H1 (cell line): Measurements from ENCODE around the gene MYBPC2. TPM values are rescaled to one million over a fixed set of nuclear protein-coding genes. Genes with fewer than 3 reads are reported as not detected.

Source experiments
- CTCF ChIA-PET: fragments of 300-600 bp; sonication (Branson Sonifier 250); formaldehyde crosslinking; loops from one replicate; lab custom pipeline; 2021; ENCODE audit not compliant: partially characterized antibody; lab: Charles Lee
- POLR2A ChIA-PET: fragments of 300-600 bp; sonication (Branson Sonifier 250); formaldehyde crosslinking; loops from one replicate; lab custom pipeline; 2021; ENCODE audit warnings: inconsistent platforms; ENCODE audit not compliant: partially characterized antibody; lab: Charles Lee
- DNase-seq, 2 experiments: peaks; one replicate each; pipeline versions ENCODE4 v3.0.0 to v3.0.0-alpha.2; 2010 to 2022; ENCODE audit warnings: low spot score in 2 of 2, low read depth in 1 of 2, mixed read lengths in 1 of 2
- FAIRE-seq: peaks from 2 replicates; lab custom pipeline; 2011; peaks lifted over from hg19 to GRCh38; lab: Jason Lieb, UNC
- H2AFZ ChIP-seq: 2 replicates; pipeline ENCODE4 v1.8.1; 2012; ENCODE audit warnings: low read length, inconsistent platforms
- H2AK5ac ChIP-seq: 2 replicates; pipeline ENCODE4 v1.6.1; 2013; ENCODE audit warnings: low read depth, low read length
- H2BK120ac ChIP-seq: replicated peaks from 2 replicates; pipeline ENCODE3; 2013; ENCODE audit warnings: low read depth, low read length, inconsistent platforms
- H2BK12ac ChIP-seq: 2 replicates; pipeline ENCODE4 v1.6.1; 2013; ENCODE audit warnings: low read depth, low read length
- H2BK15ac ChIP-seq: 2 replicates; pipeline ENCODE4 v1.6.1; 2013; ENCODE audit warnings: low read length
- H2BK20ac ChIP-seq: 2 replicates; pipeline ENCODE4 v1.6.1; 2013; ENCODE audit warnings: low read length
- H2BK5ac ChIP-seq: 2 replicates; pipeline ENCODE4 v1.6.1; 2013; ENCODE audit warnings: low read depth, low read length
- H3K14ac ChIP-seq: 2 replicates; pipeline ENCODE4 v1.6.1; 2013; ENCODE audit warnings: inconsistent platforms; ENCODE audit not compliant: insufficient read length
- H3K18ac ChIP-seq: 2 replicates; pipeline ENCODE4 v1.6.1; 2013; ENCODE audit warnings: low read length; ENCODE audit errors: extremely low read depth
- H3K23ac ChIP-seq: 2 replicates; pipeline ENCODE4 v1.6.1; 2013; ENCODE audit warnings: inconsistent platforms; ENCODE audit not compliant: insufficient read length
- H3K23me2 ChIP-seq: 2 replicates; pipeline ENCODE4 v1.6.1; 2013; ENCODE audit warnings: low read depth, low read length
- H3K27ac ChIP-seq: 2 replicates; pipeline ENCODE4 v1.6.1; 2011; ENCODE audit warnings: low read depth, low read length, inconsistent platforms
- H3K27me3 ChIP-seq, 4 experiments: replicated peaks in 1 of 4; 1 replicate in 1 of 4; 2 replicates in 3 of 4; pipeline versions ENCODE4 v1.6.1 to v1.8.1; 2011 to 2013; ENCODE audit warnings: low read length in 3 of 4, mild to moderate bottlenecking in 3 of 4, inconsistent platforms in 2 of 4, mixed read lengths in 2 of 4, moderate library complexity in 1 of 4; ENCODE audit not compliant: control insufficient read depth in 3 of 4, insufficient read depth in 3 of 4; ENCODE audit errors: extremely low read depth in 1 of 4
- H3K36me3 ChIP-seq, 4 experiments: 2 replicates each; pipeline versions ENCODE4 v1.6.1 to v1.8.1; 2011 to 2013; ENCODE audit warnings: mild to moderate bottlenecking in 4 of 4, low read length in 3 of 4, moderate library complexity in 2 of 4, control low read depth in 1 of 4, inconsistent platforms in 1 of 4; ENCODE audit not compliant: insufficient read depth in 4 of 4, control insufficient read depth in 2 of 4
- H3K4ac ChIP-seq: replicated peaks from 2 replicates; pipeline ENCODE3; 2013; ENCODE audit warnings: low read length, low read depth, mixed read lengths, inconsistent platforms; ENCODE audit not compliant: insufficient read length
- H3K4me1 ChIP-seq, 4 experiments: replicated peaks in 1 of 4; 1 replicate in 1 of 4; 2 replicates in 3 of 4; pipeline versions ENCODE4 v1.6.1 to v1.8.1; 2011 to 2013; ENCODE audit warnings: low read length in 3 of 4, inconsistent platforms in 2 of 4, mixed read lengths in 1 of 4; ENCODE audit not compliant: insufficient read depth in 4 of 4, control insufficient read depth in 3 of 4
- H3K4me2 ChIP-seq, 2 experiments: 2 replicates each; pipeline versions ENCODE4 v1.6.1 to v1.8.1; 2011 to 2013; ENCODE audit warnings: low read depth in 2 of 2, low read length in 2 of 2, control low read depth in 1 of 2, inconsistent platforms in 1 of 2, mild to moderate bottlenecking in 1 of 2; ENCODE audit not compliant: insufficient read depth in 1 of 2
- H3K4me3 ChIP-seq, 4 experiments: fragments of 200-600, 300-600 bp in 1 of 4; sonication (generic), shearing (Covaris generic), sonication (Bioruptor Twin) in 1 of 4; 2 replicates each; pipeline versions ENCODE4 v1.5.1 to v1.8.1; 2011 to 2016; ENCODE audit warnings: low read length in 4 of 4, low read depth in 3 of 4, control low read depth in 2 of 4, inconsistent platforms in 2 of 4, mild to moderate bottlenecking in 2 of 4, mixed read lengths in 1 of 4, moderate library complexity in 1 of 4; ENCODE audit not compliant: insufficient read depth in 2 of 4; ENCODE audit errors: extremely low read depth in 1 of 4
- H3K56ac ChIP-seq: replicated peaks from 2 replicates; pipeline ENCODE3; 2013; ENCODE audit warnings: low read depth, mild to moderate bottlenecking, mixed read lengths, low read length, inconsistent platforms; ENCODE audit not compliant: insufficient read length
- H3K79me1 ChIP-seq: 2 replicates; pipeline ENCODE4 v1.6.1; 2013; ENCODE audit warnings: low read depth, low read length, control low read depth
- H3K79me2 ChIP-seq, 2 experiments: 2 replicates each; pipeline versions ENCODE4 v1.6.1 to v1.8.1; 2012 to 2013; ENCODE audit warnings: low read length in 2 of 2, mild to moderate bottlenecking in 2 of 2, inconsistent platforms in 1 of 2; ENCODE audit not compliant: insufficient read depth in 2 of 2, control insufficient read depth in 1 of 2
- H3K9ac ChIP-seq, 4 experiments: replicated peaks in 1 of 4; 1 replicate in 1 of 4; 2 replicates in 3 of 4; pipeline versions ENCODE4 v1.6.1 to v1.8.1; 2011 to 2013; ENCODE audit warnings: low read depth in 3 of 4, low read length in 3 of 4, control low read depth in 2 of 4, mild to moderate bottlenecking in 2 of 4, moderate library complexity in 2 of 4, inconsistent platforms in 1 of 4; ENCODE audit errors: extremely low read depth in 1 of 4
- H3K9me3 ChIP-seq, 2 experiments: 2 replicates each; pipeline versions ENCODE4 v1.6.1 to v1.8.1; 2012 to 2013; ENCODE audit warnings: mild to moderate bottlenecking in 2 of 2, moderate library complexity in 2 of 2, control low read depth in 1 of 2, inconsistent platforms in 1 of 2, low read depth in 1 of 2, low read length in 1 of 2, mixed read lengths in 1 of 2; ENCODE audit not compliant: insufficient read depth in 2 of 2
- H4K20me1 ChIP-seq, 2 experiments: replicated peaks in 1 of 2; 2 replicates each; pipeline versions ENCODE3 to v1.8.1; 2011 to 2013; ENCODE audit warnings: inconsistent platforms in 2 of 2, low read length in 2 of 2, mild to moderate bottlenecking in 1 of 2; ENCODE audit not compliant: insufficient read depth in 2 of 2, control insufficient read depth in 1 of 2
- H4K5ac ChIP-seq: 2 replicates; pipeline ENCODE4 v1.6.1; 2013; ENCODE audit warnings: low read length, low read depth, mixed read lengths, inconsistent platforms; ENCODE audit not compliant: insufficient read length
- H4K8ac ChIP-seq: 2 replicates; pipeline ENCODE4 v1.8.0; 2013; ENCODE audit warnings: mild to moderate bottlenecking, moderate library complexity, low read length, inconsistent platforms; ENCODE audit not compliant: insufficient read depth; ENCODE audit errors: extremely low read depth
- H4K91ac ChIP-seq: replicated peaks from 2 replicates; pipeline ENCODE3; 2013; ENCODE audit warnings: low read length, mixed read lengths, inconsistent platforms; ENCODE audit not compliant: insufficient read length
- PHF8 ChIP-seq: fragments of 200-600 bp; sonication (generic); conservative IDR thresholded peaks from 2 replicates; pipeline ENCODE4 v1.7.1; 2012; ENCODE audit warnings: low read depth, mild to moderate bottlenecking, inconsistent platforms, low read length, moderate library complexity
- WGBS, 2 experiments: shearing (Covaris generic) in 1 of 2; methylation state at CpG; one replicate each; pipeline versions ENCODE4 v1.1.6 to v1.1.7; 2013 to 2015; ENCODE audit warnings: low lambda C conversion rate in 2 of 2, mixed read lengths in 2 of 2, inconsistent platforms in 1 of 2, low coverage in 1 of 2, missing lambda C conversion rate in 1 of 2; ENCODE audit not compliant: insufficient replicate concordance in 2 of 2, insufficient coverage in 1 of 2, insufficient read length in 1 of 2; ENCODE audit errors: extremely low coverage in 1 of 2, missing lambda C conversion rate in 1 of 2; 5-methylcytosine and 5-hydroxymethylcytosine counted together
- polyA plus RNA-seq, 7 experiments: library from polyadenylated mRNA; depleted of rRNA in 3 of 7; stranded (reverse) in 5 of 7; unstranded in 2 of 7; fragments of >200 nt in 5 of 7; fragments of 200-250 nt in 2 of 7; gene quantifications; 1 replicate in 5 of 7; 2 replicates in 1 of 7; 4 replicates in 1 of 7; pipeline versions ENCODE4 v1.2.1 to v1.2.3, GENCODE V29; 2011 to 2013; ENCODE audit warnings: missing spikeins in 2 of 7, mixed read lengths in 2 of 7
- total RNA-seq: library from RNA; stranded (reverse); fragmentation: NEBNext Ultra II Directional; extraction: Animal tissue kit (Norgen Biotek cat#: 25700); gene quantifications from 2 replicates; pipeline ENCODE4 v1.2.1, GENCODE V29; 2021
- TF ChIP-seq, protein P1 (sequence below): IDR thresholded peaks from 2 replicates; pipeline ENCODE4 v1.6.1; 2012; ENCODE audit warnings: inconsistent platforms

The MYBPC2 gene
- total and polyA plus RNA-seq, 2 of the 8 experiments (the other 6 are each of a cell fraction or from before 2014, with no cell fraction given) = 1.8 to 3.1 TPM

DNA sequence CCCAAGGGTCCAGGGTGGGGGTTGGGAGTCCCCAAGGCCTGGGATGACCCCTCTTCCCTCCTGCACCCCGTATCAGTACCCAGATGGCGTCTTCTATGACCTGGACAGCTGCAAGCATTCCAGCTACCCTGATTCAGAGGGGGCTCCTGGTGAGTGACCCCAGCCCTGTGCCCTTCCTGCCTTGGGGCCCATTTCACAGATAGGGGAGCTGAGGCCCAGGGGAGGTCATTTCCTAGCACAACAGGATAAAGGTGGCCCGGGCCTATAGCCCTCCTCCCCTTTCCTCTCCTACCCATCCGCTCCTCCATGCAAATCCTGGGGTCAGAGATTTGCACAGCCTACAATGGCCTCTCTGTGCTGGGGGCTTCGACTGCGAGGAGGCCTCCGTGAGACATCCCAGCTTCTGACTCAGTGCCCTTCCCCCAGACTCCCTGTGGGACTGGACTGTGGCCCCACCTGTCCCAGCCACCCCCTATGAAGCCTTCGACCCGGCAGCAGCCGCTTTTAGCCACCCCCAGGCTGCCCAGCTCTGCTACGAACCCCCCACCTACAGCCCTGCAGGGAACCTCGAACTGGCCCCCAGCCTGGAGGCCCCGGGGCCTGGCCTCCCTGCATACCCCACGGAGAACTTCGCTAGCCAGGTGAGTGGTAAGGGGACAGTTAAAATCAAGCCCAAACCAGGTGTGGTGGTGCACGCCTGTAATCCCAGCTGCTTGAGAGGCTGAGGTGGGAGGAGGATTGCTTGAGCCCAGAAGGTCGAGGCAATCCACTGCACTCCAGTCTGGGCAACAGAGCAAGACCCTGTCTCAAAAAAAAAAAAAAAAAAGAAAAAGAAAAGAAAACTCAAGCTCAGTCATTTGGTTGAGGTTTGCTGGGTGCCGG lies 10.1 kb upstream of the MYBPC2 start:
- Histone ChIP-seq H3K79me2 (no peaks in the 10 kb centered on the region), H3K9ac (no peak overlapping the region), H3K14ac (no peak overlapping the region), H3K56ac (no peak overlapping the region), H2BK15ac (no peak overlapping the region), H2BK120ac (no peak overlapping the region), H3K27me3 (peaks cover 0 to 2% (median 0%) of the 10 kb centered on the region in 4 experiments; a peak in 1 of 7 replicates), H2AFZ (no peak overlapping the region), H4K5ac (no peak overlapping the region), H3K18ac (no peak overlapping the region), H3K36me3 (no peaks in the 10 kb centered on the region), H3K23me2 (peaks cover 12% of the 10 kb centered on the region; the same call in 1 of the 2 replicates), H2BK20ac (no peak overlapping the region), H3K27ac (no peak overlapping the region), H3K4me3 (no peak overlapping the region), H3K9me3 (no peaks in the 10 kb centered on the region), H4K91ac (no peak overlapping the region), H4K20me1 (no peaks in the 10 kb centered on the region), H2AK5ac (no peak overlapping the region), H3K79me1 (peaks cover 2% of the 10 kb centered on the region; the same call in 1 of the 2 replicates), H3K23ac (no peak overlapping the region), H2BK5ac (no peak overlapping the region), H3K4ac (no peak overlapping the region), H2BK12ac (no peak overlapping the region), H3K4me2 (no peak overlapping the region), H4K8ac (no peak overlapping the region), H3K4me1 (peaks cover 0 to 19% (median 11%) of the 10 kb centered on the region in 4 experiments; a peak in 6 of 7 replicates)
- 90% methylated on average over 11 of the region's 18 CpGs; no CpG with 5 or more reads in 1 of the 2 experiments for WGBS, 2 experiments
- no peak for DNase-seq
- no peak for FAIRE-seq
- ChIA-PET POLR2A (interaction anchor here (0.7 to 3.4 kb wide), 6 partner anchors 8 to 109 kb away, joined by 3 to 15 read pairs (median 3); partner anchors contain the start of gene POLD1), CTCF (interaction anchor here (1.9 to 2.4 kb wide), 2 partner anchors 43 to 65 kb away, joined by 7 to 8 read pairs; no protein-coding TSS in a partner anchor)
- TF ChIP-seq, protein P1, sequence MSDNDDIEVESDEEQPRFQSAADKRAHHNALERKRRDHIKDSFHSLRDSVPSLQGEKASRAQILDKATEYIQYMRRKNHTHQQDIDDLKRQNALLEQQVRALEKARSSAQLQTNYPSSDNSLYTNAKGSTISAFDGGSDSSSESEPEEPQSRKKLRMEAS = no peak
- TF ChIP-seq PHF8 = no peak
